Colon (tissue), 2 donors: Measurements from ENCODE around the gene MYL12A.
A peak's percentile ranks its signal among the peaks of the same experiment; 100 is the strongest.
"Not testable (repeated sequence)": the region's sequence is repeated elsewhere in the genome, so short reads cannot be mapped to it uniquely, and the experiment has no call there.

Experiments used
- FAIRE-seq: peaks from 2 replicates; lab custom pipeline; 2012; peaks lifted over from hg19 to GRCh38; lab: Jason Lieb, UNC
- donor health status: control.
- donor health status: control.

Gene MYL12A

GRCh38 chr18:3247240-3248061 is at the start of gene MYL12A:
TSS of gene MYL12A (plus strand) at chr18:3247801. CDS start at chr18:3253248, 5,447 bp downstream.
- FAIRE-seq = peak; percentile 31

DNA sequence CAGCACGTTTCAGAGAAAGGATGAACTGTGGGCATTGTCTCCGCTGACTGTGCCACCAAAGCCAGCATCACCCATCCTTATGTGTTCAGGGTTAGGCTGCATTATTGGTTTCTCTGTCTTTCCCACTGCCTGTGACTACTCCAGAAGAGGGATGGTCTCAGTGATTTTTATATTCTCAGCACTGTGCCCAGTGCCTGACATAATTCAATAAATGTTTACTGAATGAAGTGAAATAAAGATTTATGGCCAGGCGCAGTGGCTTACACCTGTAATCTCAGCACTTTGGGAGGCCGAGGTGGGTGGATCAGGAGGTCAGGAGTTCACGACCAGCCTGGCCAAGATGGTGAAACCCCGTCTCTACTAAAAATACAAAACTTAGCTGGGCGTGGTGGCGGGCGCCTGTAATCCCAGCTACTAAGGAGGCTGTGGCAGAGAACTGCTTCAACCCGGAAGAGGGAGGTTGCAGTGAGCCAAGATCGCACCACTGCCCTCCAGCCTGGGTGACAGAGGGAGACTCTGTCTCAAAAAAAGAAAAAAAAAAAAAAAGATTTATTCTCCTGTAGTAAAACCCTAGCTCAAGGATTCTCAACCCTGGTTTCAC is 49.2 kb upstream of the MYL12A start:
- not testable (repeated sequence) for FAIRE-seq

DNA sequence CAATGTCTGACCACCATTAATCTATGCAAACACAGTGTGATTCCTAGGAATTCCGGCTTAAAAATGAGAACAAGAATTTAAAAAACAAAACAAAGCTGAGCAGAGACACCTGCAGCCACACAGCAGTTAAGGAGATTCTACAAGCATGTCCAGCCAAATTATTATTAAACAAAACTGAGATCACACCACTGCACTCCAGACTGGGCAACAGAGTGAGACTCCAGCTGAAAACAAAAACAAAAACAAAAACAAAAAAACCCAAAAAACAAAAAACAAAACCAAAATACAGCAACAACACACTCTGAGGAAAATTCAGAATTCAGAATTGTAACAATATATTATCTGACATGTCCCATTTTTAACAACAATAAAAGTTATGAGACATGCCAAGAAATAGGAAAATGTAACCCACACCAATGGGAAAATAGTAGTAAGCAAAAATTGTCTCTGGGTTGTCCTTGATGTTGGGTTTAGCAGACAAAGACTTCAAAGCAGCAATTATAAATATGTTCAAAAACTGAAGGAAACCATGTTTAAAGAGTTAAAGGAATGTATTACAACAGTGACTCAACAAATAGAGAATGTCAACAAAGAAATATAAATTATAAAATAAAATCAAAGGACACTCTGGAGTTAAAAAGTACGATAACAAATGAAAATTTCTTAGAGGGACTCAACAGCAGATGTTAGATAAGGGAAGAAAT is 47.5 kb upstream of the MYL12A start:
- no peak for FAIRE-seq

DNA sequence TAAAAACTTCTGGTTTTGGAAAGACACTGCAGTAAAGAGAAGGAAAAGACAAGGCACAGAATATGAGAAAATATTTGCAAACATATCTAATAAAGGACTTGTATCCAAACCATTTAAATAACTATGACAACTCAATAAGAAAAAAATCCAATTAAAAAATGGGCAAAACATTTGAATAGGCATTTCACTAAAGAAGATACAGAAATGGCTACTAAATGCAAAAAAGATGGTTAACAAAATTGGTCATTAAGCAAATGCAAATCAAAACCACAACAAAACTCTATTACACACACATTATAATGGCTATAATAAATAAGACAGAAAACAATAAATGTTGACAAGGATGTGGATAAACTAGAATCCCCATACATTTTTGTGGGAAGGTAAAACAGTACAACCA is 42.4 kb upstream of the MYL12A start:
- FAIRE-seq = no peak

GRCh38 chr18:3207565-3207964 is 40.0 kb upstream of the MYL12A start:
- FAIRE-seq = no peak

DNA sequence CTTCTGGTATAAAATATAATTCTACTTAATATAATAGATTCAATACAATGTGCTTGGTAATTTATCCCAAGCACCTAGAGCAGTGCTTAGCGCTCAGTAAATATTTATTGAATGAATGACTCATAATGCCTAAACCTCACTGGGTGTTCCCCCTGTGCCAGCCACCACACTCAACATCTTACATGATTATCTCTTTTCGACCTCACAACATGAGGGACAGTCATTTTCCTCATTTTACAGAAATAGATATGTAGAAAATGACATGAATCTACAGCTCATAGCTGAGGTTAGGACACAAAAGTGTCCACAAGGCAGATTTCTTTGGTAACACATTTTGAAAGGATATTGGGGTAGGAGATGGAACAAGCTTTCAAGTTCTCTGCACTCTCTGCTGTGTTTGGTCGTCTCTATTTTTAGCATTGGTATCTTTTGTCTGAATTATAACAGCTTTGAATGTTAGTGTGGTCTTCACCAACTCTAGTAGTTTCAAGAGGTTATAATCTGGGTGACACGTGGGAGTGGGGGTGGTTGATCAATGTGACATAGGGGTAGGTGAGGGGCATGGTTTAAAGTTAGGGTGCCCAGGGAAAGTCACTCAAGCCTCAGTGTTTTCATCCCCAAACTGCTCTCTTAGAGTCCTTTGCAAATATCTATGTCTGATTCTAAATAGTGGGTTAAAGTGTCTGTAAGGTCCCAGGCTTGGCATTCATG is 37.6 kb upstream of the MYL12A start:
- FAIRE-seq = no peak

- FAIRE-seq = no peak
Observed at GRCh38 chr18:3211236-3211992, 36.2 kb upstream of the MYL12A start.

DNA sequence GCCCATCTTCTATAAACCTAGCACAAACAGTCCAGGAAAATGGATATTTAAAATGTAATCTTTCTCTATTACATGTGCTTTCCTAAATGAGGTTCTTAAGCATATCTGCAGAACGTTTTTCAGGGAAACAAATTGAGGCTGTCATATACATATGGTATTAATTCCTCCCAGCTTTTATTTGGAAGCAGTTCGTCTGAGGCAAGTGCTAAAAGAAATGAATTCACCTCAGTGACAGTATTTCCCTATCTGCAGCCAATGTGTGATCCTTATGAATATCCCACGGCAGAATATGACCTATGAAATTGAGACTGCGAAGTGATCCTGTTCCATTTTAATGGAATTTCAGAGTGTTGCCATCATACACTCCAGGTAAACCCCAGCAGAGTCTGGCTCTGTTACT is 34.9 kb upstream of the MYL12A start:
- no peak for FAIRE-seq

GRCh38 chr18:3213300-3214059 is 34.1 kb upstream of the MYL12A start:
- peak; percentile 53 for FAIRE-seq

DNA sequence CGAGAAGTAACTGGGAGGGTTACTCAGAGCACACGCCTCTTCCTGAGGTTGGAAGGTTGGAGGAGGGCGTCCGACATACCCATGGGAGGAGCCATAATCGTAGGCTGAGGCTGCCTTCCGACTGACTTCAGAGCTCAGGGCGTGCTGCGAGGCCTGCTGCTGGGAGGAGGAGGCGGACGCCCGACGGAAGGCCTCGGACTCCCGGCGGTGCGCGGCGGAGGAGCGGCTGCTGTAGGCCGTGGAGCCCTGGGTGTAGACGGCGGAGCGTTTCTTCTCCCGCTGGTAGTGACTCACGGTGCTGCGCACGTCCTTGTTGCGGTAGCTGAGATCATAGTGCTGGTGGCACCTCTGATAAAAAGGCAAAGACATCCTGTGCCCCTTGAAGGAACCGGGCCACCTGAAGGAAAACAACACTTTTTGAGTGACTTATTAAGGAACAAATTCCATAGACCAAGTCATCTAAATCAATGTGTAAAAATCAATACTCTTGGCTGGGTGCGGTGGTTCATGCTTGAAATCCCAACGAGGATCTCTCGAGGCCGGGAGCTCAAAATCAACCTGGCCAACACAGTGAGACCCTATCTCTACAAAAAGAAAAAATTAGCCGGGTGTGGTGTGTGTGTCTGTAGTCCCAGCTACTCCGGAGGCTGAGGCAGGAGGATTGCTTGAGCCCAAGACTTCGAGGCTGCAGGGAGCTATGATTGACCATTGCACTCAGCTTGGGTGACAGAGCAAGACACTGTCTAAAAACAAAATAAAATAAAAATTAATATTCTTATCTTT is 32.6 kb upstream of the MYL12A start:
- no peak for FAIRE-seq

GRCh38 chr18:3216987-3217386 is 30.6 kb upstream of the MYL12A start:
- no peak for FAIRE-seq

DNA sequence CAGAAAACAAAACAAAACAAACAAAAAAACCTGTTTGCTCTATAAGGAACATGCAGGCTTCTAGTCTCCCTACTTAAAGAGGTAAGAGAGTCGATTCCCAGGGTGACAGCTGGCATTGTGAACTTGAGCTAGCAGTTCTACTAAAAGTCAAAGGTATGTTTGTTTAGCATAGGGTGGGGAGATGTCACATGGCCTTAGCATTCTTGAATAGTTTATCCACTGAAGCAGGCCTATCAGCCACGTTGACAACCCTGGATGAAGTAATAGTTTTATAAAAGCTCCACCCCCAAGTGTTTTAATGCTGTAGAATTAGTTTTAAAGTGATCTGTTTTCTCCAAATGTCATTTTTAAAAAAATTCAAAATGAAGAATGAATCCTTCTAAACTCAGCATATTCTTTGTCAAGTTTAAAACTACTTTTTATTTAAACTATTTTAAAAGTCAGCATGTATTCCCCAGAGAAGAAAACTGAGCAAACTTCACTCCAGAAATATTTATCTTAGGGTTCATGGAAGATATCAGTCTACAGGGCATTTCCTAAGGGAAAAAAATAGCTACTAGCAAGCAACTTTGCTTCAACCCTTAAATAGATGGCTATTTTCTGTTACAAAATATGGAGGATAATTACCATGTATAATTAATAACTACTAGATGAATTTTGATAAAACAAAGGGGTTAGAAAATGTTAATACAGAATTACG is 29.5 kb upstream of the MYL12A start:
- peak; percentile 86 for FAIRE-seq

- peak; percentile 5 for FAIRE-seq
Observed at GRCh38 chr18:3218819-3219218, 28.8 kb upstream of the MYL12A start.

GRCh38 chr18:3219241-3219630 is 28.4 kb upstream of the MYL12A start:
- FAIRE-seq = no peak

GRCh38 chr18:3219631-3220335 is 27.8 kb upstream of the MYL12A start, which contains the start of gene MYOM1:
TSS of gene MYOM1 (minus strand) at chr18:3219968. CDS start at chr18:3215223, 4,745 bp downstream.
- no peak for FAIRE-seq

GRCh38 chr18:3220868-3221267 is 26.7 kb upstream of the MYL12A start:
- FAIRE-seq = not testable (repeated sequence)

DNA sequence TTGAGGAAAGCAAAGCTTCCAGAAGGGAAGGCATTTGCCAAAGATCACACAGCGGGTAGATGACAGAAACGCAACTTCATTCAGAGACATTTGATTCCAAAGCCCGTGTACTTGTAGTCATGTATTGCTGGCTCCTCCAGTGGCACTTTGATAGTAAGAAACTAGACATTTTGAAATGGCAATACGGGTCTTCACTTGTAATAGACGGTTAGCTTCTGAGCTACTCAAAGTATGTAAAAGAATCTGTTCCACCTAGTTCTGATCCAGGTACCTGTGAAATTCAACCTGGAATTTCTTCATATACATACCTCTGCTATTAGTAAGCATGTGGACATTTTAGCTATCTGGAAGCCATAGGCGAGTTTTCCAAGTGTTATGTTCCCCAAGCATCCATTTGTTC is 26.1 kb upstream of the MYL12A start:
- FAIRE-seq = no peak

GRCh38 chr18:3223356-3223755 is 24.2 kb upstream of the MYL12A start:
- FAIRE-seq = no peak

GRCh38 chr18:3224223-3224622 is 23.4 kb upstream of the MYL12A start:
- no peak for FAIRE-seq
